ENCODE results near the gene EHHADH.
"Not testable (repeated sequence)": the region's sequence is repeated elsewhere in the genome, so short reads cannot be mapped to it uniquely, and the experiment has no call there.

EHHADH gene

DNA sequence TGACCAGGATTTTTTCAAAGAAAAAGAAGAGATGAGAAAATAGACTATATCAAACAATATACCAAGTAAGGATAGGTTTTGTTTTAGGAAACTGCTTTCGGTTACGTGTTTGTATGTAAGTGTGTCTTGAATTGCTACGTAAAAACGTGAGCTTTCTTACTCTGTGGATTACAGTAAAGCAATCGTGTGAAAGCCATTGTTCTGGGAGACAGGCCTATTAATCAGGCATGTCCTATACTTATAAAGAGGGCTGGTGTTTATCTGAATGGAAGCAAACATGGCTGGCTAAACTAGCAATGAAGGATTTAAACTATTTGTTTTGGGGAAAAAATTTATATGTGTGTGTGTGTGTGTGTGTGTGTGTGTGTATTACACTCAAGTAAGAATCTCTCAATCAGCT is 2.6 kb downstream of the EHHADH start:
- DNase-seq (ENCODE audit: low read depth in 2 of 2) = no peak

DNA sequence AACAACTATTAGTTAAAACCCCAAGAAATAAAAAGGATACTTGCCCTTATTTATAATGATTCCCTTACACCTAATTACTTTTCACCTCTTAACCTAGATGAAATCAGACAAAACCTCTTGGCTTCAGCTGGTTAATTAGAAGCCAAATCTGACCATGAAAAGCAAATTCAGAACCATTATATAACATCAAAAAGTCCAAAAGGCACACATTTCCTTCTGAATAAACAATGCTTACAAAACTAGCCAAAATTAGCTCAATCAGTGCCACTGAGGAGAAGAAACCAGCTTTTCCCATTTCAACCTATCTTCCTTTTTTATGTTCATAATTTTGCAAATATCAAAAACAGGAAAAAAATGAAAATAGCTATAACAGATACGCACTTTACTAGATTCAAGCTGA is 3.2 kb downstream of the EHHADH start:
- DNase-seq (ENCODE audit: low read depth in 2 of 2) = no peak

DNA sequence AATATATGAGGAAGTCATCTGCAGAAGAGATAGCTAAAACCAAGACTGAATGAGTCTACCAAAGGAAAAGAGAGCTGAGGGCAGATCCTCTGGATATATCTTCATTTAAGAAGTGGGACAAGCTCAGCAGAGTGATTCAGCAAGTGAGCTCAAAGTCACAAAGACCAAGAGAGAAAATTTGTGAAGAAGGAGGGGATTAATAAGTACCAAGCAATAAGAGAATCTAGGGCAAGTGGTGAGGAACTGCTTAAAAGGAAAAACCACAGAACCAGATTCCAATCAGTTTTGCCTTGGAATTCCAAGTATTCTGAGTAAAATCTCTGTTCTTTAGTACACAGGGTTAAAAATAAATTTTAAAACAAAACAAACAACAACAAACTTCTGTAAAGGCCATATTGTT is 3.6 kb downstream of the EHHADH start:
- DNase-seq (ENCODE audit: low read depth in 2 of 2) = no peak

DNA sequence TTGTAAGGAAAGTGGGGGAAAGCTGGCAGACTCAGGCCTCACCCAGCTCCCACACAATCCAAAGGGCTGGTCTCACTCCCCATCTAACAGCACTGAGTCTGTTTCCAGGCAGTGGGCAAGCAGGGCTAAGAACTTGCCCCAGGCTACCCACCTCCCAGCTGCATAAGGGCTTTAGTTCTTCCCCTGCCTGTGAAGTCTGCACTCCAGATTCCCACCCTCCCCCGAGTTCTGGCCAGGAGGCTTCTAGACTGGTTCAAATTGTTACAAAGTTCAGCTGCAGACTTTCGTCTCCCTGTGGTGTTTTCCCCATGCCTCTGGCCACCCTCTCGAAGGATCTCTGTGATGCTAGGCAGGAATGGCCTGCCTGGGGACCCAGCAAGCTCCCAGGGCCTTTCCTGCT is 11.2 kb downstream of the EHHADH start:
- no peak for DNase-seq (ENCODE audit: low read depth in 2 of 2)

DNA sequence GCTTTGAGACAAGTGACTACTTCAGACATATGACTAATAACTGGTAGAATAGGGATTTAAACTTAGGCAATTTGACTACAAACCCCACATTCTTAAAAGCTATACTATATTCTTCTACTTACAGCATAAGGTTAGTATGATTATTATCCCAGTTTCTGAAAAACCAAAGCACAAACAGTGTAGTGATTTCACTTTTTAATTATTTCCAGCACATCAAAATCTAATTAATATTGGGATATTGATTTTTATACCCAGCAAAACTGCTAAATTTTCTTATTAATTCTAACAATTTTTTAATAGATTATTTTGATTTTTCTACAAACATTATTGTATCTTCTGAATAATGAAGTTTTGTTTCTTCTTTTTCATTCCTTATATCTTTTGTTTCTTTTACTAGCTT is 16.9 kb downstream of the EHHADH start:
- DNase-seq (ENCODE audit: low read depth in 2 of 2) = no peak

DNA sequence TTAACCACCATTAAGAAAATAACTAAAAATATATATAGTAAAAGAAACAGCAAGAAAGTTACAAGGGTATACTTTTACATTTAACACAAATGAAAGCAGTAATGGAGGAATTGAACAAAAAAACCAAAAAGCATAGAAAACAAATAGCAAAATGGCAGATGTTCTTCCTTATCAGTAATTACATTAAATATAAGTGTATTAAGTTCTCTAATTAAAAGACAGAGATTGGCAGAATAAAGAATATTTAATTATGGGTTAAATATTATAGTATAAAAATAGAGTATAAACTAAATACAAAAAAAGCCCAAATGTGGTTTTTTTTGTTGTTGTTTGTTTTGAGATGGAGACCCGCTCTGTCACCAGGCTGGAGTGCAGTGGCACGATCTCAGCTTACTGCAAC is 20.5 kb downstream of the EHHADH start:
- DNase-seq (ENCODE audit: low read depth in 2 of 2) = no peak

DNA sequence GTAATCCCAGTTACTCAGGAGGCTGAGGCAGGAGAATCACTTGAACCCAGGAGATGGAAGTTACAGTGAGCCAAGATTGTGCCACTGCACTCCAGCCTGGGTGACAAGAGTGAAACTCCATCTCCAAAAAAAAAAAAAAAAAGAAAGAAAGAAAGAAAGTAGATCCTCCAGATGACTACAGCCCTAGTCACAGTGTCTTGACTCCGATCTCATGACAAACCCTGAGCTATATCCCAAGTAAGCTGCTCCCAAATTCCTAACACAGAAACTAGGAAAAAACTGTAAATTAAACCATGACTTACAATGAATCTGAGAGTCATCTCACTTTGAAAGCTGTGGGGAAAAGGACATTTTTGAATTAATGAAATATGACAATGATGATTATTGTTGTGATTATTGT is 27.3 kb downstream of the EHHADH start:
- not testable (repeated sequence) for DNase-seq (ENCODE audit: low read depth in 2 of 2)

DNA sequence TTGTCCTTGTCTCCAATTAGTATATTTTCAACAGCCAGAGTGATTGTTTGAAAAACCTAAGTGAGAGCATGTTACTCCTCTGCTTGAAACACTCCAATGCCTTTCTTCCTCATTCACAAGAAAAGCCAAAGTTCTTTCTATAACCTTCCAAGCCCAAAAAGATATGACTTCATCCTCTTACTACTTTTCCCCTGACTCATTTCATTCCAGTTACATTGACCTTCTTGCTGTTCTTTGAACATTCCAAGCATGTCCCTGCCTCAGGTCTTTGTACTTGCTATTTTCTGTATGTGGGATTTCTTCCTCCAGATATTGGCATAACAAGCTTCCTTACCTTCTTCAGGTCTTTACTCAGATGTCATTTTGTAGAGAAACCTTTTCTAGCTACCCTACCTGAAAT is 28.3 kb downstream of the EHHADH start:
- DNase-seq (ENCODE audit: low read depth in 2 of 2) = no peak

DNA sequence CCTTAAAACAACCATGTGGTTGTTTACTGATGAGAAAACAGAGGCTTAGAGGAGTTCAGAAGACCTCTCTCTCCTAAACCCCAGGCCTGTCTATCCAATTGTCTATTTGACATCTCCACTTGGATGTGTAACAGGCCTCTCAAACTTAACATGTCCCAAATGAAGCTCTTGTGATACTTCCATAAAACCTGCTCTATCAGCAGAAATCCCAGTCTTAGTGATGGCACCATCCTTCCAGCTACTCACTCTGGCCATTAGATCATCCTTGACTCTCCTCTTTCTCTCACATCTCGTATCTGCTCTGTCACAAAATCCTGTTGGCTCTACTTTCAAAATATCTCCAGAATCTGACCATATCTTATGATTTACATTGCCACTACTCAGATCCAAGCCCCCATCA is 28.8 kb downstream of the EHHADH start:
- no peak for DNase-seq (ENCODE audit: low read depth in 2 of 2)

DNA sequence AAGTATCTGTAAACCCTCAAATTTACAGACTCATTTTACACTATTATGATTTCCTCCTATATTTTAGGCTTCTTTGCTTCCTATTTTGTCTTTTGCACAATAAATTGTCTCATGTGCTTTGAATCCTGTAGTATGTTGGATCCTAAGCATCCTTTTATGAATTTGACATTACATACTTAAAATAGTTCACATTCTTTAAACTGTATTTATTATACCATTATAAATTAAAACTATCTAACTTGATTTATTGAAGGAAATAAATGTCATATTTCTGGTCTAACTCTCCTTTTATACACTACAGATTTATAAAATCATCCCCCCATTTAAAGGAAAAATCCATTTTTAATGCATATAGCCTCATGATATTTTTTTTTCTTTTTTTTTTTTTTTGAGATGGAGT is 32.6 kb downstream of the EHHADH start:
- DNase-seq (ENCODE audit: low read depth in 2 of 2) = no peak

DNA sequence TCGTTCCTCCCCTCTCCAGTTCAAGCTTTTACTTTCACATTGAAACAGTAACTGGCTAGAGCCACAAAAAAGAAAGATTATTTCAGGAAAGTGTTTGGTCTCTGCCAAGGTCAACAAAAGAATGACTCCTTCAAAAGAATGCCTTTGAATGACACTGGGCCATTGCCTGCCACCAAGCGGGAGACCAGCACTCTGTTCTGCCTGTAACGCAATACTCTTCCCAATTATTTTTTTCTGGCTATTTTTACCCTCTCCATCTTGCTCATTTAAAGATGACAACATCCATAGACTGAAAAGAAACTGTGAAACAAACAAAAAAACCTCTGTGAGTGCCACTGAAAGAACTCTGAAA is 37.3 kb downstream of the EHHADH start:
- no peak for DNase-seq (ENCODE audit: low read depth in 2 of 2)

DNA sequence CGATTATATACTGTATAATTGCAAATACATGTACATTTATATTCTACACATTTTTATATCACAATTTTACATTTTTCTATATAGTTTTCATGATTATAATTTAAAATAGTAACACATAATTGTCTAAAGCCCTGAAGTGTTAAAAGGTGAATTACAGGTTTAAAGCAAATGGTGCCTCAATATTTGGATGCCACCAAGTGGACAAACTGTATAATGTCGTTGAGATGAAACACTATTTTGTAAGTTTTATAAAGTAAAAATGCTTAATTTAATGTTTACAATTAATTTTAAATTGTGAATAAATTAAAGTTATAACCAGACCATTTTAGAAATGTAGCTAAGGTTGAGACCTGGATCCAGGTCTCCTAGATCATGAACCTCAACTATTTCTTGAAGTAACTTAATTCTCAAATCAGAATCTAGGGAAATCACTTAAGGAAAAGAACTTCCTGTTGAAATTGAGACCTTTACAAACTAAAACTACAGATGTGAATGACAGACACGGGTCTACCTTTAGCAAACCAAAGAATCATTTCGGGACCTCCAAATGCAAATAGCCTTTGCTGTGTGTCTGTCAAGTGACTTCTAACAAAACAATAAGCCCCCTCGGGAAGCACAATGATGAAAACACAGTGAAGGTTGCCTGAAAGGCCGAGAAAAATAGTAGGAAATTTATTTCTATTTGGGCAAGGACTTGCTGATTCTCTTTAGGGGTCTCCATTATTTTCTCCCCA is 37.8 kb downstream of the EHHADH start:
- DNase-seq (ENCODE audit: low read depth in 2 of 2) = no peak

DNA sequence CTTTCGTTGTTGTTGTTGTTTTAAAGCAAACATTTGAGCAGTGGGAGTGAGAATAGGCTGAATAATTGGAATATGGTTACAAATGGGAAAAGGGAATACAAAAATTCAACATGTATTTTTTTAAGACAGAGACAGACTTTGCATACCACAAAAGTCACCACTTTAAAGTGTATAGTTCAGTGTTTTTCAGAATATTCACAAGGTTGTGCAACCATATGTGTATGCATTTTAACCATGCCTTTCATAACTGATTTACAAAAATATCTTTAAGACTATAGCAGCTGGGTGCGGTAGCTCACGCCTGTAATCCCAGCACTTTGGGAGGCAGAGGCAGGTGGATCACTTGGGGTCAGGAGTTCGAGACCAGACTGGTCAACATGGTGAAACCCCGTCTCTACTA is 41.3 kb downstream of the EHHADH start:
- DNase-seq (ENCODE audit: low read depth in 2 of 2) = no peak

DNA sequence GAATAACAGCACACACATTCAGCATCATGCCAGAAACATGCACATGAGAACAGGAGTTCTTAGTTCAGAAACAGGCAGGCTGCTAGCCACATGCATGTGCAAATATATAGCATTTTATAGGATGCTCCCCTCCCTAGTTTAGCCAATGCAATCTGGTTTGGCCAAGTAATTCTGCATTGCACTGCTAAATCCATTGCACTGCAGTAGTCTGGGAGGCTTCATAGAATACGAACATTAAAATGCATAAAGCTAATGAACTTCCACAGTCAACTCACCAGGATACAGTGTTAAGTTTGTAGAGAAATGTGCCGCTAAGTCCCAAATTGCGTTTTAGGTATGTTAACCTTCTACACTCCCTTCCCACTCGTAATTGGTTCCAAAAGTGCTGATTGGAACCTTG is 41.8 kb downstream of the EHHADH start:
- DNase-seq (ENCODE audit: low read depth in 2 of 2) = no peak

DNA sequence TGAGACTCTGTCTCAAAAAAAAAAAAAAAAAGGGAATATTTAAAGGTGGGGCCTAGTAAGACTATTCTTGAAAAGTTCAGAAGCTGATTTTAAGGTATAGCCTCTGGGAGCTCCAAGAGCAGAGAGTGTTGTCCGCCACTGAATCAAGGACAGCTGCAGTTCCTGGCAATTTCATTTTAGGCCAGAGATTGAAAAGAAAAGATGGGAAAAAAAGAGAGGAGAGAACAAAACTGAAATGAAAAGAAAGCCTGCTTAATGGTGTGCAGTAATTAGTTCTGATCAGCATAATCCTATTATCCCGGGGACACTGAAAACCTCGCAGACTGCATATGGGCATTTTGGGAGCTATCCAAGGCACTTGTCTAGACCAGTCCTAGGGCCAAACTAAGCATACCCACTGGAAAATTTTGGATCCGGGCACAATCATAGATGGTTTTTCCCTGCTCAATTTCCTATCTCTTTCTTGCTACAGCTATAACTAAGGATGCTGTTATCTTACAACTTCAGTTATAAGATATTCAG is 43.2 kb downstream of the EHHADH start:
- no peak for DNase-seq (ENCODE audit: low read depth in 2 of 2)

DNA sequence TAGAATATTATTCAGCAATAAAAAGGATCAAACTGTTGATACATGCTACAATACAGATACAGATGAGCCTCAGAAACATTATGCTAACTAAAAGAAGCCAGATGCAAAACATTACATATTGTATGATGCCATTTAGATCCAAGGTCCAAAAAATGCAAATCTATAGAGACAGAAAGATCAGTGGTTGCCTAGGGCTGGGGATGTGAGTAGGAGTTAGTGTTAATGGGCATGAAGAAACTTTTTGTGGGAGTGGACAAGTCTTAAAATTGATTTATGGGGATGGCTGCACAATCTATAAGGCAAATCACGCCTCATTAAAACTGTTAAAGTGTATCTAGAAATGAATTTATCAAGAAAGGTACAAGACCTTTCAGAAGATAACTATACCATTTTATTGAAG is 45.0 kb downstream of the EHHADH start:
- no peak for DNase-seq (ENCODE audit: low read depth in 2 of 2)

DNA sequence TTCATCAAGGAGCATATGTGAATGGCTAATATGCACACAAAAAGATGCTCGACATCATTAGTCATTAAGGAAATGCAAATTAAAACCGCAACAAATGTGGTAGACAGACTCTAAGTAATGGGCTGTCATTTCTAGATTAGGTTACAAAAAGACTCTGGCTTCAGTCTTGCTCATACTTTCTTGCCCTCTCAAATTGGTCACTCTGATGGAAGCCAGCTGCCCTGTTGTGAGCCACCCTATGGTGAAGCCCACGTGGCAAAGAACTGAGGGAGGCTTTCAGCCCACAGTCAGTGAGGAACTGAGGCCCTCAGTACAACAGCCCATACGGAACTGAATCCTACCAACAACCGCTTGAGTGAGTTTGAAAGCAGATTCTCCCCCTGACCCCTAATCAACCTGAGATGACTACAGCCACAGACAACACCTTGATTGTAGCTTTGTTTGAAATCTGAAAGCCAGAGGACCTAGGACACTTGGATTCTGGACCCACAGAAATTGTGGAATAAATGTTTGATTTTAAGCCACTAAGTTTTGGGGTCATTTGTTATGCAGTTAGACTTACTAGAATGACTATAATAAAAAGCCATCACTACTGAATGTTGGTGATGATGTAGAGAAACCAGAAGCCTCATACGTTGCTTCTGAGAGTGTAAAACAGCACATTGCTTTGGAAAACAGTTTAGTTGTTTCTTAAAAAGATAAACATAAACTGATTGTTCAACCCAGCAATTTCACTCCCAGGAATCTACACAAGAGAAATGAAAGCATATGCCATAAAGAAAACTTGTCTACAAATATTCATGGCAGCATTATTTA is 45.7 kb downstream of the EHHADH start:
- no peak for DNase-seq (ENCODE audit: low read depth in 2 of 2)

DNA sequence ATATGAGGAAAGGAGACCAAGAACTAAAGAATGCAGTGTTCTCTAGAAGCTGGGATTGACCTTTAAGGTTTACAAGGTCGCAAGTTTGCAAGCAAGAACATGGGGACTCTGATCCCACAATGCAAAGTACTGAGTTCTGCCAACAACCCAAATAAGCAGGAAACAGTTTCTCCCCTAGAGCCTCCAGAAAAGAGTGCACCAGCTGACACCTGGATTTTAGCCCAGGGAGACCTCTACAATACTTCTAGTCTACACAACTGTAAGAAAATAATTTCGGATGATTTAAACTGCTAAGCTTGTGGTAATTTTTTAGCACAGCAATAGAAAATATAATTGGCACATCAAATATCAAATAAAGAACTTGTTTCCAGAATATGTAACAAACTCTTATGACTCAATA is 46.4 kb downstream of the EHHADH start:
- DNase-seq (ENCODE audit: low read depth in 2 of 2) = no peak

DNA sequence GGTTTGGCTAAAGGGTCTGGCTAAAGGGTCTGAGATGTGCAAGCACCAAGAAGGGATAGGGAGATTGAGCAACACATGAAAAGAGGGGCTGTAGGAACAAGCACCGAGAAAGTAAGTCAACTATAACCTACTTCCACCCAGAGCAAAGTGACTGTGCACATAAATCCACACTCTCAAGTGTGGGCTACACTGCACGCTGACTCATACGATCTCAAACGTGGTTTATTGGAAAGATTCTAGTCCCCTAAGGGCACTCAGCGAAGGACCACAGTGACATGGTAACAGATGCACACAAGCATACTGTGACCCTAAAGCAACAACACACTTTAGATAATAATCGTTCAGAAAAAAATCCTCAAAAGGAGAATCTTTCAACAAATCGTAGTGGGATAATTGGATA is 48.0 kb downstream of the EHHADH start:
- DNase-seq (ENCODE audit: low read depth in 2 of 2) = no peak

DNA sequence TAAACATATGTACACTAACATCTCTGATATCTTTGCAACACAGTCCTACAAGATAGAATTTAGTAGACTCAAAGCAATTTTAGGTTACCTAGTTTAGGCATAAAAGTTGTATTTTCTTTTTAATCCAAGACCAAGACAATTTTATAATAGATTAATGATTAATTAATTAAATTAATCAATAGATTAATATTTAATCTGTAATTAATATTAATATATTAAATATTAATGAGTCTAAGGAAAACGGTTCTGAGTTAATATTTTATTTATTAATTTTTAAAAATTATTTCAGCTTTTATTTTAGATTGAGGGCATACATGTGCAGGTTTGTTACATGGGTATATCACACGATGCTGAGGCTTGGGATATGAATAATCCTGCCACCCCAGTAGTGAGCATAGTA is 49.0 kb downstream of the EHHADH start:
- DNase-seq (ENCODE audit: low read depth in 2 of 2) = no peak

DNA sequence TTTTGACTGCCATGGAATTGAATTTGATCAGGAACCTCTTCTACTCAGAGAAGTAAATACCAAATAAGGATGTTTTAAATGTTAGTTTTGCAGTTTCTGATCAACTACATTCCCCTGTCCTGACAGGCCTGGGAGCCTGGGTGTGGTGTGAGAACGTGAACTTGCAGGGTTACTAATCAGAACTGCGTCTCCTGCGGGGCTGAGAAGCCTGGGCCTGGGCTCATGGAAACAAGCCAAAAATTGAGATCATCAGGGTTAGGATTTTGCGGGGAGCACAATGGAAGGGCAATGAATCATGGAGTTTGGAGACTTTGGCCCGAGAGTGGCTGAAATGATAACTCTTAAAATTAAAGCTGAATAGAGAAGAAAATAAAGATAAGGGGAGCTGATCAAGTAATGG is 53.2 kb downstream of the EHHADH start:
- DNase-seq (ENCODE audit: low read depth in 2 of 2) = no peak

DNA sequence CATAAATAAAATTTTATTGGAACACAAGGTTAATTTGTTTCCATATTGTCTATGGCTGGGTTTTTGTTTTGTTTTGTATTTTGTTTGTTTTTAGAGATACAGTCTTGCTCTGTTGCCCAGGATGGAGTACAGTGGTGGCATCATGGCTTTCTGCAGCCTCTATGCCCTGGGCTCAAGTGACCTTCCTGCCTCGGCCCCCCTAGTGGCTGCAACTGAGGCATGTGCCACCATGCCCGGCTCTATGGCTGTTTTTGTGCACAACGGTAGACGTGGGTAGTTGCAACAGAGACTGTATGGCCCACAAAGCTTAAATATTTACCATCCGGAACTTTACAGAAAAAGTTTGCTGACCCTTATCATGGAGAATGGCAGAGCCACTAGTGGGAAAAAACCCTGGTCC is 54.2 kb downstream of the EHHADH start:
- no peak for DNase-seq (ENCODE audit: low read depth in 2 of 2)

DNA sequence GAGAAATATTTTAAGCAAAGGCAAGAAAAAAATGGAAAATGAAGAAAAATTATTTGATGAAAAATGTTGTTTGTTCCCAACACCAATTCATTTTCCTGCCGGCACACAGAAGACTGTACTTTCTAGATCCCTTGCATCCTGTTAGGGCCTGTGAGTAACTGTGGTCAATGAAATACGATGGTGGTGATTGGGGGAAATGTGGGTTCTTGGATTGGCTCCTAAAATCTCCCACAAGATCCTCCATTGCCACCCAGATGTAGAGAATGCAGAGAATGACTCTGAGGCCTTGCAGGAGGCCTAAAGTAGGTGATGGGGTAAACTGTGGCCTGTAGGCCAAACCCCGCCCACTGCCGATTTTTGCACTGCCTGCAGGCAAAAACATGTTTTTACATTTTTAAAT is 54.6 kb downstream of the EHHADH start:
- no peak for DNase-seq (ENCODE audit: low read depth in 2 of 2)
